Thoracic aorta (tissue), 2 donors: ENCODE data around the gene ICOS. TPM values are rescaled to one million over a fixed set of nuclear protein-coding genes. Genes with fewer than 3 reads are reported as not detected.
A peak's percentile ranks its signal among the peaks of the same experiment; 100 is the strongest.

Experiments
- ATAC-seq: fragments of 150-250 bp; one replicate; pipeline ENCODE4 v1.8.0; 2017; ENCODE audit warnings: low read depth; ENCODE audit not compliant: insufficient number of reproducible peaks, low FRiP score
- DNase-seq: peaks from one replicate; pipeline ENCODE4 v3.0.0-alpha.2; 2020; ENCODE audit warnings: low spot score
- H3K27ac ChIP-seq, 2 donors: fragments of 200-600 bp; sonication (generic); 1 replicate in 1 of 2; 2 replicates in 1 of 2; pipeline ENCODE4 v1.5.1; 2016; ENCODE audit warnings: mild to moderate bottlenecking in 2 of 2, moderate library complexity in 2 of 2
- H3K27me3 ChIP-seq: fragments of 200-600 bp; sonication (generic); replicated peaks from 2 replicates; pipeline ENCODE4 v1.6.0; 2016; ENCODE audit warnings: mild to moderate bottlenecking; ENCODE audit not compliant: insufficient read depth
- H3K36me3 ChIP-seq: fragments of 200-600 bp; sonication (generic); one replicate; pipeline ENCODE4 v1.5.1; 2016
- H3K4me1 ChIP-seq, 2 donors: fragments of 200-600 bp; sonication (generic); 1 replicate in 1 of 2; 2 replicates in 1 of 2; pipeline versions ENCODE4 v1.5.1 to v1.6.0; 2016; ENCODE audit warnings: low read depth in 2 of 2, mild to moderate bottlenecking in 1 of 2; ENCODE audit not compliant: control insufficient read depth in 1 of 2
- H3K4me3 ChIP-seq: fragments of 200-600 bp; sonication (generic); 2 replicates; pipeline ENCODE4 v1.5.1; 2016; ENCODE audit warnings: mild to moderate bottlenecking
- H3K9me3 ChIP-seq: fragments of 200-600 bp; sonication (generic); 2 replicates; pipeline ENCODE4 v1.5.1; 2016
- total RNA-seq, 2 donors: library from RNA; depleted of rRNA; stranded (reverse); fragments of >200 nt; gene quantifications; one replicate each; pipeline versions ENCODE4 v1.1.0 to v1.2.3, GENCODE V29; 2016
- TF ChIP-seq, protein P1 (sequence below): fragments of 200-600 bp; sonication (generic); IDR thresholded peaks from one replicate; pipeline ENCODE4 v1.5.1; 2019; ENCODE audit warnings: antibody characterized with exemption

The ICOS gene
- total RNA-seq, 2 donors from 2014 or later = 2.0 TPM; not detected in 1

DNA sequence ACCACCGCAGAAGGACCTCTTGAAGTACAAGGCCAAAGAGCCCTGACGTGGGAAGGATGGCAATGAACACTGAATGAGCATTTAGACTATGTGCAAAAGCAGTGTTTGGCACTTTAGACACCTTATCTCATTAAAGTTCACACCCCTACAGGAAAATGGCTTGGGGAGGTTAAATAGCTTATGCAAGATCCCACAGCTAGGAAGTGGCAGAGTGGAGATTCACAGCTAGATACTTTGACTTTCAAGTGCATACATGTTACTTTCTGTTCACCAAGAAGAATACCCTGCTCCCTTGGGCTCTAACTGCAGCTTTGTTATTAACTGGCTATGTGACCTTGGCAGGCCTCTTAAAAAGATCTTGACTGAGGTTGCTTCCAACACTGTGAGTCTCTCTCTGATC lies 58.2 kb downstream of the ICOS start:
- ATAC-seq (no peak), DNase-seq (no peak)
- Histone ChIP-seq H3K4me1 (peaks cover 9 to 22% of the 10 kb centered on the region in 2 donors), H3K36me3 (no peaks in the 10 kb centered on the region), H3K4me3 (no peak overlapping the region), H3K27me3 (no peaks in the 10 kb centered on the region), H3K9me3 (no peaks in the 10 kb centered on the region), H3K27ac (no peak overlapping the region)
- TF ChIP-seq, protein P1, sequence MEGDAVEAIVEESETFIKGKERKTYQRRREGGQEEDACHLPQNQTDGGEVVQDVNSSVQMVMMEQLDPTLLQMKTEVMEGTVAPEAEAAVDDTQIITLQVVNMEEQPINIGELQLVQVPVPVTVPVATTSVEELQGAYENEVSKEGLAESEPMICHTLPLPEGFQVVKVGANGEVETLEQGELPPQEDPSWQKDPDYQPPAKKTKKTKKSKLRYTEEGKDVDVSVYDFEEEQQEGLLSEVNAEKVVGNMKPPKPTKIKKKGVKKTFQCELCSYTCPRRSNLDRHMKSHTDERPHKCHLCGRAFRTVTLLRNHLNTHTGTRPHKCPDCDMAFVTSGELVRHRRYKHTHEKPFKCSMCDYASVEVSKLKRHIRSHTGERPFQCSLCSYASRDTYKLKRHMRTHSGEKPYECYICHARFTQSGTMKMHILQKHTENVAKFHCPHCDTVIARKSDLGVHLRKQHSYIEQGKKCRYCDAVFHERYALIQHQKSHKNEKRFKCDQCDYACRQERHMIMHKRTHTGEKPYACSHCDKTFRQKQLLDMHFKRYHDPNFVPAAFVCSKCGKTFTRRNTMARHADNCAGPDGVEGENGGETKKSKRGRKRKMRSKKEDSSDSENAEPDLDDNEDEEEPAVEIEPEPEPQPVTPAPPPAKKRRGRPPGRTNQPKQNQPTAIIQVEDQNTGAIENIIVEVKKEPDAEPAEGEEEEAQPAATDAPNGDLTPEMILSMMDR = no peak

DNA sequence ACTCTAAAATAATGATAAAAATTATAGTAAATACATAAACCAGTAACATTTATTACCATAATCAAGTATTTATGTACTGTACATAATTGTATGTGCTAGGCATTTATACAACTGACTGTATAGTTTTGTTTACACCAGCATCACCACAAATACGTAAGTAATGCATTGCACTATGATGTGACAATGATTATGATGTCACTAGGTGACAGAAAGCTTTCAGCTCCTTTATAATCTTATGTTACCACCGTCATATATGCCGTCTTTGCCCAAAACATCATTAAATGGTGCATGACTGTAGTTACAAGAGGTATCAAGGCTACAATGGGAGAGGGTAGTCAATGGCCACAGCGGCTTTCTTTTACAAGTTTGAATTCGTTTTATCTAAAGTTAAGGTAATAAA lies 60.1 kb downstream of the ICOS start:
- no peaks in the 10 kb centered on the region for H3K27me3 ChIP-seq
- peaks cover 14 to 31% of the 10 kb centered on the region in 2 donors for H3K4me1 ChIP-seq
- TF ChIP-seq, protein P1 = no peak
- no peak for DNase-seq
- H3K36me3 ChIP-seq = no peaks in the 10 kb centered on the region
- no peaks in the 10 kb centered on the region for H3K9me3 ChIP-seq
- no peak for ATAC-seq
- H3K4me3 ChIP-seq = no peak overlapping the region
- H3K27ac ChIP-seq = no peak overlapping the region

DNA sequence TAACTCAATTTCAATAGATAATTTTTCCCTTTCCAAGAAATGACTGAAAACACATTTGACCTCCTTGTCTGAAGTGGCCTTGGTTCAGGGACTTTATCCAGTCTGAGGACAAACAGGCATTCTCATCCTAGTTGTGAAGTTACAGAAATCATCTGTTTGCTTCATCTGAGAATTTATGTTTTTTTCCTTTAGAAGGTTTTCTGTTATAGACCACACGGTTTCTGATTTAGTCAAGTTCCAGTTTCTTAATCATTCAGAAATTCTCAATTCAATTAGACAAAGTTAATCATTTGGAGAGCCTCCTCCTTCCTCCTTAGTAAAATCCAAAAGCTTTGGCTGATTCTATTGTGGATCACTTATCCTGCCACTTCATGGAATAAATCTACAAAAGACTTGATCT lies 60.9 kb downstream of the ICOS start:
- Histone ChIP-seq H3K4me1 (peaks cover 14 to 31% of the 10 kb centered on the region in 2 donors), H3K9me3 (no peaks in the 10 kb centered on the region), H3K36me3 (no peaks in the 10 kb centered on the region), H3K4me3 (no peak overlapping the region), H3K27ac (no peak overlapping the region), H3K27me3 (no peaks in the 10 kb centered on the region)
- DNase-seq (no peak), ATAC-seq (no peak)
- TF ChIP-seq, protein P1 = no peak

DNA sequence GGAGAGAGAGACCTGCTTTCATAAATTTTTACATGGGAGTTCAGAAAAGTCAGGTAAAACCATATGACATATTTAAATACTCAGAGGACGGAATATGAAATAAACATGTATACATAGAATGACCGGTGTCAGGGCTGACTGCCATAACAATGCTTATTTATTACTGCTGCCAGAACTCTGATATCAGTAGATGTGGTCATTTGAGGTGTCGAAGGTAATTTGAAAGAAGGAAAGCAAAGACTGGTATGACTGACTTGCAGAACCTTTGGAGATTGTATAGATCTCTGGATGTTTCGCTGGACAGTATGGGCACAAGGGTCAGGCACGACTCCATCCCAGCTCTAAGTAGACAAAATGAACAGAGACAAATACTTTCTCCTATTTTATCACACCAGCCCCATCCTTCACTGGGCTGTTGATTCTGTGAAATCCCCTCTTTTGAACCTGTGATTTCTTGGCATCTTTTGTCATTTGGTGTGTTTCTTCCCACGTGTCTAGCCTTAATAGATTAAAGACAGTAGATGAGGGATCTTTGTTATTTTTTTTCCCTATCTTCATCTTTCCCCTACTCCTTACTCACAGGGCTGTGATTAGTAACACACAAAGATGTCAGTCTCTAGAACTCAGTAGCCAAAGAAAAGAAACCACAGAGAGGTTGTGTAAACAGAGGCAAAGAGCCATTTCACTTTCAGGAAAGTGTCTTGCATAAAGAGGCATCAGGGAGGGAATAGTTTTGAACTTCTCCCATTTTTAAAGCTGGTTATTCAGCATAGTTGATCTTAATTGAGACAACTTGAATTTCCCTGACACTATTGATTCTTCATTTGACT lies 61.6 kb downstream of the ICOS start:
- H3K36me3 ChIP-seq = no peaks in the 10 kb centered on the region
- no peak for DNase-seq
- peak; percentile 84 for ATAC-seq
- H3K4me3 ChIP-seq = no peak overlapping the region
- H3K27ac ChIP-seq = no peak overlapping the region
- H3K9me3 ChIP-seq = no peaks in the 10 kb centered on the region
- H3K27me3 ChIP-seq = no peaks in the 10 kb centered on the region
- TF ChIP-seq, protein P1 = no peak
- H3K4me1 ChIP-seq = peaks cover 14 to 31% of the 10 kb centered on the region in 2 donors

DNA sequence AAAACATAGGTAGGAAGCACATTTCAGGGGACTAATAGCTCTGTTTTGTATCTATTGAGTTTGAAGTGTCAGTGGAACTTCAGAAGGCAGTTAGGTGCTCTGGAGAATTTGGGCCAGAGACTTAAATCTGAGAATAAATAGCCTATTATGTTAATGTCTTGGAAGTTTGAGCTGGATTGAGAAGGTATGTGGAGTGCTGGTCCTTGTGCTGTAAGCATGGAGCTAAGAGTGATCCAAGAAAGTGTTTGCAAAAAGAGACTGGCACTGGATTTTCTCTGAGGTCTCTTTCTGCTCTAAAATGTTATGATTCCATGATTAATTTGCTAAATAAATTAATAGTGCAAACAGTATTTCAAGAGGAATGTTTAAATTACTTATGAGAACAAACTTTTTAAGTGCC lies 63.3 kb downstream of the ICOS start:
- ATAC-seq = no peak
- Histone ChIP-seq H3K36me3 (no peaks in the 10 kb centered on the region), H3K27ac (no peak overlapping the region), H3K27me3 (no peaks in the 10 kb centered on the region), H3K4me3 (no peak overlapping the region), H3K4me1 (peaks cover 14 to 31% of the 10 kb centered on the region in 2 donors), H3K9me3 (no peaks in the 10 kb centered on the region)
- TF ChIP-seq, protein P1 = no peak
- no peak for DNase-seq
